Type B pancreatic cell (in vitro differentiated cells): Measurements from ENCODE around the gene R3HDM2. TPM values are rescaled to one million over a fixed set of nuclear protein-coding genes. Genes with fewer than 3 reads are reported as not detected.

ENCODE experiments used
- DNase-seq: peaks from one replicate; pipeline ENCODE4 v3.0.0; 2021; ENCODE audit warnings: mixed read lengths; ENCODE audit not compliant: unreplicated experiment; ENCODE audit errors: extremely low spot score
- H3K27ac Mint-ChIP-seq: 2 replicates; pipeline ENCODE4 v1.8.0; 2021; ENCODE audit warnings: mild to moderate bottlenecking, mixed read lengths
- H3K27me3 Mint-ChIP-seq: 2 replicates; pipeline ENCODE4 v1.8.0; 2021; ENCODE audit warnings: mixed read lengths
- H3K36me3 Mint-ChIP-seq: 2 replicates; pipeline ENCODE4 v1.8.0; 2021; ENCODE audit warnings: mixed read lengths
- H3K4me1 Mint-ChIP-seq: one replicate; pipeline ENCODE4 v1.8.0; 2021; ENCODE audit warnings: mixed read lengths; ENCODE audit not compliant: unreplicated experiment
- H3K4me3 Mint-ChIP-seq: 2 replicates; pipeline ENCODE4 v1.8.0; 2021; ENCODE audit warnings: mild to moderate bottlenecking, mixed read lengths
- H3K9me3 Mint-ChIP-seq: 2 replicates; pipeline ENCODE4 v1.8.0; 2021; ENCODE audit warnings: mixed read lengths
- CTCF ChIP-seq: fragments of 200-600 bp; sonication (generic); conservative IDR thresholded peaks from 2 replicates; pipeline ENCODE4 v1.5.0; 2021; ENCODE audit warnings: antibody characterized with exemption, mild to moderate bottlenecking
- total RNA-seq: library from RNA; stranded (reverse); gene quantifications from 2 replicates; pipeline ENCODE4 v1.2.1, GENCODE V29; 2021; ENCODE audit warnings: low replicate concordance

Gene R3HDM2
- total RNA-seq, 1 donor from 2014 or later: 59.0 TPM

- no peaks in the 10 kb centered on the region for H3K36me3 Mint-ChIP-seq
- H3K27ac Mint-ChIP-seq: no peak overlapping the region
- no peak overlapping the region for H3K4me3 Mint-ChIP-seq
- DNase-seq: no peak
- peaks cover 10% of the 10 kb centered on the region for H3K4me1 Mint-ChIP-seq
- peak; percentile 90 for TF ChIP-seq CTCF
- peaks cover 4% of the 10 kb centered on the region for H3K9me3 Mint-ChIP-seq
- peaks cover 3% of the 10 kb centered on the region for H3K27me3 Mint-ChIP-seq
These were observed 22.2 kb upstream of the R3HDM2 start for GRCh38 chr12:57452937-57453509.

GRCh38 chr12:57452181-57452936 lies 21.5 kb upstream of the R3HDM2 start:
- Mint-ChIP-seq H3K9me3 (peaks cover 4% of the 10 kb centered on the region), H3K4me1 (peaks cover 10% of the 10 kb centered on the region), H3K27me3 (peaks cover 3% of the 10 kb centered on the region), H3K36me3 (no peaks in the 10 kb centered on the region), H3K4me3 (no peak overlapping the region), H3K27ac (no peak overlapping the region)
- DNase-seq: no peak
- TF ChIP-seq CTCF: no peak

GRCh38 chr12:57451233-57451778 lies 20.5 kb upstream of the R3HDM2 start:
- Mint-ChIP-seq H3K27ac (no peak overlapping the region), H3K36me3 (no peaks in the 10 kb centered on the region), H3K9me3 (peaks cover 4% of the 10 kb centered on the region), H3K27me3 (peaks cover 3% of the 10 kb centered on the region), H3K4me3 (no peak overlapping the region), H3K4me1 (peaks cover 10% of the 10 kb centered on the region)
- no peak for DNase-seq
- no peak for TF ChIP-seq CTCF

- no peak for TF ChIP-seq CTCF
- H3K36me3 Mint-ChIP-seq: no peaks in the 10 kb centered on the region
- peak overlapping the region; percentile 25 for H3K27ac Mint-ChIP-seq
- peaks cover 5% of the 10 kb centered on the region for H3K4me1 Mint-ChIP-seq
- DNase-seq: no peak
- no peak overlapping the region for H3K4me3 Mint-ChIP-seq
- H3K27me3 Mint-ChIP-seq: no peaks in the 10 kb centered on the region
- peaks cover 4% of the 10 kb centered on the region for H3K9me3 Mint-ChIP-seq
These were observed 19.2 kb upstream of the R3HDM2 start for GRCh38 chr12:57450057-57450456.

GRCh38 chr12:57449375-57449774 lies 18.5 kb upstream of the R3HDM2 start:
- Mint-ChIP-seq H3K4me3 (no peak overlapping the region), H3K36me3 (no peaks in the 10 kb centered on the region), H3K4me1 (peaks cover 5% of the 10 kb centered on the region), H3K27ac (no peak overlapping the region), H3K9me3 (peaks cover 4% of the 10 kb centered on the region), H3K27me3 (no peaks in the 10 kb centered on the region)
- TF ChIP-seq CTCF: no peak
- DNase-seq: no peak
